ACC112 (cell line): ENCODE results near the gene VWA3B.

Experiments used
- H2AFZ ChIP-seq: fragments of 200-600 bp; sonication (generic); one replicate; pipeline ENCODE4 v1.6.0; 2017; ENCODE audit warnings: antibody characterized with exemption, low read length; ENCODE audit not compliant: unreplicated experiment
- H3K27ac ChIP-seq: fragments of 200-600 bp; sonication (generic); 2 replicates; pipeline ENCODE4 v1.5.1; 2014; ENCODE audit warnings: low read depth, mild to moderate bottlenecking, antibody characterized with exemption, low read length, moderate library complexity
- H3K27me3 ChIP-seq: fragments of 200-600 bp; sonication (generic); 2 replicates; pipeline ENCODE4 v1.6.1; 2014; ENCODE audit warnings: mild to moderate bottlenecking, antibody characterized with exemption, low read length, moderate library complexity, mixed read lengths; ENCODE audit not compliant: insufficient read depth
- H3K36me3 ChIP-seq: fragments of 200-600 bp; sonication (generic); 2 replicates; pipeline ENCODE4 v1.6.1; 2016; ENCODE audit warnings: mild to moderate bottlenecking, antibody characterized with exemption, low read length, moderate library complexity, mixed read lengths; ENCODE audit not compliant: insufficient read depth
- H3K4me1 ChIP-seq: fragments of 200-600 bp; sonication (generic); one replicate; pipeline ENCODE4 v1.6.1; 2016; ENCODE audit warnings: low read length, mixed read lengths; ENCODE audit not compliant: insufficient read depth, unreplicated experiment, control insufficient read depth
- H3K4me3 ChIP-seq: fragments of 200-600 bp; sonication (generic); 2 replicates; pipeline ENCODE4 v1.5.1; 2014; ENCODE audit warnings: mild to moderate bottlenecking, low read depth, low read length
- H3K79me2 ChIP-seq: fragments of 200-600 bp; sonication (generic); one replicate; pipeline ENCODE4 v1.6.0; 2016; ENCODE audit warnings: low read length; ENCODE audit not compliant: control insufficient read depth, unreplicated experiment, insufficient read depth

The VWA3B gene

GRCh38 chr2:98201576-98201975 is 114.6 kb downstream of the VWA3B start:
- Histone ChIP-seq H2AFZ (no peak overlapping the region), H3K4me3 (no peak overlapping the region), H3K27me3 (peaks cover 54% of the 10 kb centered on the region)

GRCh38 chr2:98205889-98206288 is 118.9 kb downstream of the VWA3B start:
- H3K4me1 ChIP-seq: no peaks in the 10 kb centered on the region
- H3K4me3 ChIP-seq: no peak overlapping the region
- no peak overlapping the region for H2AFZ ChIP-seq
- H3K27ac ChIP-seq: no peak overlapping the region
- H3K27me3 ChIP-seq: peaks cover 42% of the 10 kb centered on the region
- no peaks in the 10 kb centered on the region for H3K36me3 ChIP-seq
- H3K79me2 ChIP-seq: no peaks in the 10 kb centered on the region

More at GRCh38 chr2:98201576-98201975, 114.6 kb downstream of the VWA3B start:
- Histone ChIP-seq H3K4me1 (no peaks in the 10 kb centered on the region), H3K79me2 (no peaks in the 10 kb centered on the region), H3K27ac (no peak overlapping the region), H3K36me3 (no peaks in the 10 kb centered on the region)

DNA sequence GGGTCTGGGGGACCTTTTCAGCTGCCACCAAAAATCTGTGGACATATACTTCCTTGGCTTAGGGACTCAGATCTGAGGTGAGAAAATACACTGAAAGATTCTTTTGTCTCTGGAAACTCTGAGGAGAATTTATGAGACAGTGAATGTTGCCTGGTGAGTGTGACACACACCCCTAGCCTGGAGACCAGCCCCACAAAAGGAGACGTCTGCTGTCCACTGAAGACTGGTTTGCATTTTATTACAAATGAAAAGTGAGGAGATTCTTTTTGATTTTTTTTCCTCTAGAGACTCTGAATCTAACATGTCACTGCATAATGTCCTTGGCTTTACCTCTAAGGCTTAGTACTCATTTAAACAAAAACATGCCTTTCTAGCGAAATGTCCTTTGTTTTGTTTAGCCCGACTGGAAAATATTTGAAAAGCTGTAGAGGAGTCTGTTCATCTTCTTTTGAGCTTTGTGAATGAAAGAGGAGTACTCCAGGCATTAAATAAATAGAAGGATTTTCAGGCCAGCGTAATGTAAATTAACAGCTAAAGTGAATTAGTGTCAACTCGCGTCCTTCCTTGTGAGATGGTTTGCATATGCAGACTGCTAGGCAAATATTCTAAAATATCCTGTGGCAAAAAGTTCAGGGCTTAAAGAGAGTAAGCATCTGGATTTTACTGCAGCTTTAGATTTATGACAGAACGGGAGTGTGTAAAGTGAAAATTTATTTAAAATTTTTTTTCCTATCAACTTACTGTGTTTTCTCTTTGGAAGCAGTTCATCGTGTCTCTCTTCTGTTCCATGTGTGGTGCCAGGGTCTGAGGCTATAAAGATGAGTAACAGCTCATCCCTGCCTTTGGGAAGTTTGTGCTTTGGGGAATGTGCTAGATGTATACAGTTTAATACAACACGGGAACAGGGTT is 125.4 kb downstream of the VWA3B start:
- Histone ChIP-seq H3K27ac (no peak overlapping the region), H3K27me3 (peaks cover 74% of the 10 kb centered on the region), H3K4me1 (no peaks in the 10 kb centered on the region), H3K4me3 (no peak overlapping the region), H3K36me3 (no peaks in the 10 kb centered on the region), H3K79me2 (no peaks in the 10 kb centered on the region), H2AFZ (no peak overlapping the region)

DNA sequence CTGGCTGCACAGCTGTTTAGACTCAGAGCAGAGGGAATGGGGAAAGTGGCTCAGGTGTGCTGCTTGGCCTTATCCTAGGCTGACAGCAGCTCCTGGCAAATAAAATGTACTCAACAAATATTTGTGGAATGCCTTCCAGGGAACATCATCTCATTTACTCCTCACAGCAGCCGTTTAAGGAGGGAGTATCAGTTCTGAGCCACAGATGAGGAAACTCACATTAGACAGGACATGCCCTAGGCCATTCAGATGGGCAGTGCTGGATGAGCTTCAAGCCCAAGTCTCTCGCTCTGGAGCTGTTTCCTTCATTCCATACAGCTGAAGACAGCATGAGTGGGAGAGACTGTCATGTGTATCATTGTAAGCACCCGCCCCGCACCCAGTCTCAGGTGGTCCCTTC is 129.6 kb downstream of the VWA3B start:
- no peaks in the 10 kb centered on the region for H3K4me1 ChIP-seq
- peaks cover 65% of the 10 kb centered on the region for H3K27me3 ChIP-seq
- no peaks in the 10 kb centered on the region for H3K79me2 ChIP-seq
- no peak overlapping the region for H3K4me3 ChIP-seq
- H2AFZ ChIP-seq: no peak overlapping the region
- no peak overlapping the region for H3K27ac ChIP-seq
- H3K36me3 ChIP-seq: no peaks in the 10 kb centered on the region

GRCh38 chr2:98219152-98219551 is 132.2 kb downstream of the VWA3B start:
- H3K27ac ChIP-seq: no peak overlapping the region
- no peaks in the 10 kb centered on the region for H3K79me2 ChIP-seq
- no peaks in the 10 kb centered on the region for H3K36me3 ChIP-seq
- H3K27me3 ChIP-seq: peaks cover 56% of the 10 kb centered on the region
- no peaks in the 10 kb centered on the region for H3K4me1 ChIP-seq
- no peak overlapping the region for H3K4me3 ChIP-seq
- no peak overlapping the region for H2AFZ ChIP-seq

DNA sequence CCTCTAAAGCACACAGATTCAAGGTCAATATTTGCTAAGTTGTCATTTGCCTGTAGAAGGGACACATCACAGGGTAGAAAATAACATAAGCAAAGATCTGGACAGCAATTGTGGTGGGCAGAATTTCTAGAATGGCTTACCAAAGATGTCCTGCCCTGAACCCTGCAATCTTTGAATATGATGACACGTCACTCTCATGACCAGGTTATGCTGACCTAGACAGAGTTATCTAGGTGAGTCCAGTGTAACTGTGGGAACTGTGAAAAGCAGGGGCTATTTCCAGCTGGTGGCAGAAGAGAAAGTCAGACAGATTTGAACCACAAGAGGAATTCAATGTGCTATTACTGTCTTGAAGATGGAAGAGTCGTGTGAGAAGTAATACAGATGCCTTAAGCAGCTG is 147.0 kb downstream of the VWA3B start:
- Histone ChIP-seq H3K4me1 (no peaks in the 10 kb centered on the region), H3K36me3 (no peaks in the 10 kb centered on the region), H3K4me3 (no peak overlapping the region), H3K79me2 (no peaks in the 10 kb centered on the region), H3K27ac (no peak overlapping the region), H2AFZ (no peak overlapping the region), H3K27me3 (peaks cover 57% of the 10 kb centered on the region)

- Histone ChIP-seq H3K79me2 (no peaks in the 10 kb centered on the region), H3K27me3 (peaks cover 53% of the 10 kb centered on the region), H3K4me3 (no peak overlapping the region), H3K36me3 (no peaks in the 10 kb centered on the region), H3K27ac (no peak overlapping the region), H3K4me1 (no peaks in the 10 kb centered on the region), H2AFZ (no peak overlapping the region)
These were observed 147.8 kb downstream of the VWA3B start for GRCh38 chr2:98234776-98235175.

DNA sequence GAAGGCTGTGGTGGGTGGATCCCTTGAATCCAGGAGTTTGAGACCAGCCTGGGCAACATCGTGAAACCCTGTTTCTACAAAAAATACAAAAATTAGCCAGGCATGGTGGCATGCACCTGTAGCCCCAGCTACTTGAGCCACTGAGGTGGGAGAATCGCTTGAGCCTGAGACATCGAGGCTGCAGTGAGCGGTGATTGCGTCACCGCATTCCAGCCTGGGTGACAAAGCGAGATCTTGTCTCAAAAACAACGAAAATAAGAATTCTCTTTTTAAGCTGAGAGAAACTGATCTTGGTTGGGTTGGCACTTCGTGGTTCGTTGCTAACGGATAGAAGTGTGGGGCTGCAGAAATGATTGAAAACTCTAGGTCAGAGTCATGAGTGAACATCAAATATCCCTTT is 150.0 kb downstream of the VWA3B start:
- no peak overlapping the region for H3K4me3 ChIP-seq
- H3K27ac ChIP-seq: no peak overlapping the region
- H3K27me3 ChIP-seq: peaks cover 53% of the 10 kb centered on the region
- no peaks in the 10 kb centered on the region for H3K4me1 ChIP-seq
- H2AFZ ChIP-seq: no peak overlapping the region
- no peaks in the 10 kb centered on the region for H3K79me2 ChIP-seq
- no peaks in the 10 kb centered on the region for H3K36me3 ChIP-seq

DNA sequence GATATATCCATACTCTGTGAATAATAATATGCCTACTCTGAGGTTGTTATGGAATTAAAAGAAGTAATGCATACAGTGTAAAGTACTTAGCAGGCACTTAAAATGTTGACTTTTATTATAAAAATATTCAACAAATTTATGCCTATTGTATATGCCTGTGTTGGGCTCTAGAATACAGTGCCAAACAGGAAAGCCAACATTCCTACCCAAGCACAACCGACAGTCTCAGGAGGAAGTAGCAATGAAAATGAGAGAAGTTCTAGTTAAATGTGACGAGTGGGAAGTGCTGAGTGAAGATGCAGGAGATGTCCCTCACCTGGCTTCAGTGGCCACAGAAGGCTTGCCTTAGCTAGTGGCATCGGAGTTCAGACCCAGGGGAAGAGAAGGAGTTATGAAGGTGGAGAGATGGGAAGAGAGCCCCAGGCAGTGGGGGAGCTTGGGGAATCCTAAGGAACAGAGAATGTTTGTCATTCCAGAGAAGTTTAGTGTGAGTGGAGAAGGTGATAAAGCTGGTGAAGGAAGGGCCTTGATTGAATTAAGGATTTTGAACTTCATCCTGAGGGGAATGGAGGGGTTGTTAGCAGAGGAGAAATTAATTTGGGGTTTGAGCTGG is 153.9 kb downstream of the VWA3B start:
- Histone ChIP-seq H2AFZ (no peak overlapping the region), H3K27ac (no peak overlapping the region), H3K79me2 (no peaks in the 10 kb centered on the region), H3K36me3 (no peaks in the 10 kb centered on the region), H3K4me1 (no peaks in the 10 kb centered on the region), H3K4me3 (no peak overlapping the region), H3K27me3 (peaks cover 75% of the 10 kb centered on the region)

GRCh38 chr2:98241592-98241991 is 154.6 kb downstream of the VWA3B start:
- H3K27ac ChIP-seq: no peak overlapping the region
- H2AFZ ChIP-seq: no peak overlapping the region
- H3K4me1 ChIP-seq: no peaks in the 10 kb centered on the region
- H3K4me3 ChIP-seq: no peak overlapping the region
- no peaks in the 10 kb centered on the region for H3K79me2 ChIP-seq
- H3K36me3 ChIP-seq: no peaks in the 10 kb centered on the region
- H3K27me3 ChIP-seq: peaks cover 73% of the 10 kb centered on the region

- H3K4me3 ChIP-seq: no peak overlapping the region
These were observed 155.0 kb downstream of the VWA3B start for GRCh38 chr2:98242003-98242402.

More at GRCh38 chr2:98242003-98242402, 155.0 kb downstream of the VWA3B start:
- H3K4me1 ChIP-seq: no peaks in the 10 kb centered on the region
- no peaks in the 10 kb centered on the region for H3K79me2 ChIP-seq
- no peak overlapping the region for H3K27ac ChIP-seq
- H3K27me3 ChIP-seq: peaks cover 70% of the 10 kb centered on the region
- H2AFZ ChIP-seq: no peak overlapping the region
- H3K36me3 ChIP-seq: no peaks in the 10 kb centered on the region
